ENCODE measurements around the gene PRKCA. TPM values are rescaled to one million over a fixed set of nuclear protein-coding genes. Genes with fewer than 3 reads are reported as not detected.
"Not testable (repeated sequence)": the region's sequence is repeated elsewhere in the genome, so short reads cannot be mapped to it uniquely, and the experiment has no call there.

Gene PRKCA
- polyA plus RNA-seq, 1 experiment: 66.8 TPM

- Histone ChIP-seq H3K27ac (ENCODE audit: low read depth, low read length) (no peak overlapping the region), H3K27me3 (ENCODE audit: control insufficient read depth, insufficient read depth, low read length) (no peaks in the 10 kb centered on the region), H3K4me3 (ENCODE audit: low read depth, low read length) (no peak overlapping the region), H3K9me3 (ENCODE audit: control insufficient read depth, insufficient read depth, low read length) (no peaks in the 10 kb centered on the region)
- DNase-seq (ENCODE audit: low read depth, low spot score): no peak
- TF ChIP-seq, protein P1, sequence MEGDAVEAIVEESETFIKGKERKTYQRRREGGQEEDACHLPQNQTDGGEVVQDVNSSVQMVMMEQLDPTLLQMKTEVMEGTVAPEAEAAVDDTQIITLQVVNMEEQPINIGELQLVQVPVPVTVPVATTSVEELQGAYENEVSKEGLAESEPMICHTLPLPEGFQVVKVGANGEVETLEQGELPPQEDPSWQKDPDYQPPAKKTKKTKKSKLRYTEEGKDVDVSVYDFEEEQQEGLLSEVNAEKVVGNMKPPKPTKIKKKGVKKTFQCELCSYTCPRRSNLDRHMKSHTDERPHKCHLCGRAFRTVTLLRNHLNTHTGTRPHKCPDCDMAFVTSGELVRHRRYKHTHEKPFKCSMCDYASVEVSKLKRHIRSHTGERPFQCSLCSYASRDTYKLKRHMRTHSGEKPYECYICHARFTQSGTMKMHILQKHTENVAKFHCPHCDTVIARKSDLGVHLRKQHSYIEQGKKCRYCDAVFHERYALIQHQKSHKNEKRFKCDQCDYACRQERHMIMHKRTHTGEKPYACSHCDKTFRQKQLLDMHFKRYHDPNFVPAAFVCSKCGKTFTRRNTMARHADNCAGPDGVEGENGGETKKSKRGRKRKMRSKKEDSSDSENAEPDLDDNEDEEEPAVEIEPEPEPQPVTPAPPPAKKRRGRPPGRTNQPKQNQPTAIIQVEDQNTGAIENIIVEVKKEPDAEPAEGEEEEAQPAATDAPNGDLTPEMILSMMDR (IDR thresholded peaks at IDR 0.05; ENCODE audit: low read depth, low read length): no peak
- CTCF ChIA-PET: no interaction called here
- POLR2A ChIA-PET: no interaction called here
These were observed 184.7 kb downstream of the PRKCA start for GRCh38 chr17:66487121-66487520.

DNA sequence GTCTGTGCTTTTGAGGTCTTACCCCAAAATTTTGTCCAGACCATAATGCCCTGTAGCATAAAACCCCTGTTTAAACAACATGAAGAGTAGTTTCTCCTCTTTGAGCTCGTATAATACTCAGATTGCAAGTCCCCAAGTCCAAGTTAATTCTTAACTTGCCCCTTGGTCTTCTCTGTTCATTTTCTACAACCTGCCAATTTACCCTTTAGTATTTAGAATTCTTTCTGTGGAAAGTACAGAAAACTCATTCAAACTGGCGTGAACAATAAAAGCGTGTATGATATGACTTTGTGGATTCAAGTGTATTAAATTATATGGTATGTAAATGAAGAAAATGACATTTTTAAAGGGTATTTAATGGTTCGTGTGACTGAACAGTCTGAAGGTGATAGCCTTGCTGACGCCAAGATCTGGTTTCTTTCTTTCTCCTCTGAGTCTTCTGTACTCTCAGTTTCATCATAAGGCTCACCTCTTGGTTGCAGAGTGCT lies 185.6 kb downstream of the PRKCA start:
- CTCF ChIA-PET: no interaction called here
- POLR2A ChIA-PET: no interaction called here
- Histone ChIP-seq H3K27ac (ENCODE audit: low read depth, low read length) (no peak overlapping the region), H3K9me3 (ENCODE audit: control insufficient read depth, insufficient read depth, low read length) (no peaks in the 10 kb centered on the region), H3K4me3 (ENCODE audit: low read depth, low read length) (no peak overlapping the region), H3K27me3 (ENCODE audit: control insufficient read depth, insufficient read depth, low read length) (no peaks in the 10 kb centered on the region)
- TF ChIP-seq, protein P1 (IDR thresholded peaks at IDR 0.05; ENCODE audit: low read depth, low read length): no peak
- DNase-seq (ENCODE audit: low read depth, low spot score): no peak

DNA sequence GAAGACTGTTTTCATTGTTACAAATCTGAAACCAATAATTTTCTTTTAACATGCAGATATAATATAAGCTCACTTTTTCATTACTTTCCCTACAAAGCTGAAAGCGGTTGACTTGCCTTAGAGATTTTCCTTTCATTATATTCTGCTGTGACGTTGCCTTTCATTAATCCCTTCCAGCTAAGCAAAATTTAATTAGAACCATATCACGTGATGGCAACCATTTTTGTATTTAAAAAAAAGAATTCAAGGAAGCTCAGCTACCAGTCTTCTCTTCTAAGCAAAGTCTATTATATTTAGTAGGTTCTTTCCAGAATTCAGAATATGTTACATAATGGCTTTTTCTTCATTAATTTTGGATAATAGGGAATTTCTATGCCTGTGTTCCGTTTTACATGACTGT lies 186.5 kb downstream of the PRKCA start:
- ChIA-PET CTCF (no interaction called here), POLR2A (no interaction called here)
- Histone ChIP-seq H3K9me3 (ENCODE audit: control insufficient read depth, insufficient read depth, low read length) (no peaks in the 10 kb centered on the region), H3K27me3 (ENCODE audit: control insufficient read depth, insufficient read depth, low read length) (no peaks in the 10 kb centered on the region), H3K4me3 (ENCODE audit: low read depth, low read length) (no peak overlapping the region), H3K27ac (ENCODE audit: low read depth, low read length) (no peak overlapping the region)
- DNase-seq (ENCODE audit: low read depth, low spot score): no peak
- TF ChIP-seq, protein P1 (IDR thresholded peaks at IDR 0.05; ENCODE audit: low read depth, low read length): no peak

DNA sequence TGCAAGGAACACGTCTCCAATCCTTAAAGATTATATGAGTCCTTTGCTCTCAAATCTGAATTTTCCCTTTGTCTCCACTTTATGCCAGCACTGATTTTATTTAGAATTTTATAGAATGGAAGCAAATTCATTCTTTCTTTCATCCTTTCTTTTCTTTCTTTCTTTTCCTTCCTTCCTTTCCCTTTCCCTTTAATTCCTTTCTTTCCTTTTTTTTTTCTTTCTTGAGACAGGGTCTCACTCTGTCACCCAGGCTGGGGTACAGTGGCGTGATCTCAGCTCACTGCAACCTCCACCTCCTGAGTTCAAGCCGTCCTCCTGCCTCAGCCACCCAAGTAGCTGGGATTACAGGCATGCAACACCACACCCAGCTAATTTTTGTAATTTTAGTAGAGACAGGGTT lies 187.2 kb downstream of the PRKCA start:
- H3K4me3 ChIP-seq (ENCODE audit: low read depth, low read length); H3K9me3 ChIP-seq (ENCODE audit: control insufficient read depth, insufficient read depth, low read length); H3K27me3 ChIP-seq (ENCODE audit: control insufficient read depth, insufficient read depth, low read length); H3K27ac ChIP-seq (ENCODE audit: low read depth, low read length); POLR2A ChIA-PET; DNase-seq (ENCODE audit: low read depth, low spot score); CTCF ChIA-PET: not testable (repeated sequence)

- Histone ChIP-seq H3K27ac (ENCODE audit: low read depth, low read length) (no peak overlapping the region), H3K9me3 (ENCODE audit: control insufficient read depth, insufficient read depth, low read length) (no peaks in the 10 kb centered on the region), H3K4me3 (ENCODE audit: low read depth, low read length) (no peak overlapping the region), H3K27me3 (ENCODE audit: control insufficient read depth, insufficient read depth, low read length) (no peaks in the 10 kb centered on the region)
- TF ChIP-seq, protein P1 (IDR thresholded peaks at IDR 0.05; ENCODE audit: low read depth, low read length): no peak
- ChIA-PET CTCF (interaction anchor here (0.6 kb wide), 1 partner anchor 92 kb away, joined by 3 read pairs; no protein-coding TSS in a partner anchor), POLR2A (no interaction called here)
- DNase-seq (ENCODE audit: low read depth, low spot score): no peak
These were observed 188.8 kb downstream of the PRKCA start for GRCh38 chr17:66491213-66491612.

DNA sequence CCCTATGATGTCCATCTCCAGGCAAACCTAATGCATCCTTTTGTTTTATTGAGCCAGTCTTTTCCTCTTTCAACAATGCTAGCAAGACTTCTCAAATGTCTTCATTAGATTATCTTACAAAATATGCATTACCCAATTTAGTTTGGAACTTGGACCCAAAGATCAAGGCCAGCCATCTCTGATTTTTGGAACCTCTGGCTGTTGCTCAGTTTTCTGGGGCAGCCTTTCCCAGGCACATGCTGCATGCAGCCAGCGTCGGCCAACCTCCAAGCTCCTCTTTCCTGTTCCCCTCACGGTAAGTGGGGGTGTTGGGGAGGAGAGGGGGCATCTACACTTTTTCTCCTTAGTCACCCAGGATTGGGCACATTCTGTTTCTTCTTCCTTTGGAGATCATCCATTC lies 189.3 kb downstream of the PRKCA start:
- no peaks in the 10 kb centered on the region for H3K27me3 ChIP-seq (ENCODE audit: control insufficient read depth, insufficient read depth, low read length)
- no peak overlapping the region for H3K4me3 ChIP-seq (ENCODE audit: low read depth, low read length)
- no peak overlapping the region for H3K27ac ChIP-seq (ENCODE audit: low read depth, low read length)
- DNase-seq (ENCODE audit: low read depth, low spot score): no peak
- TF ChIP-seq, protein P1 (IDR thresholded peaks at IDR 0.05; ENCODE audit: low read depth, low read length): no peak
- CTCF ChIA-PET: interaction anchor here (0.6 kb wide), 1 partner anchor 92 kb away, joined by 3 read pairs; no protein-coding TSS in a partner anchor
- H3K9me3 ChIP-seq (ENCODE audit: control insufficient read depth, insufficient read depth, low read length): no peaks in the 10 kb centered on the region
- POLR2A ChIA-PET: no interaction called here
